ENCODE data around the gene ELK3. TPM values are rescaled to one million over a fixed set of nuclear protein-coding genes. Genes with fewer than 3 reads are reported as not detected.

ELK3 gene
- total RNA-seq, 2 experiments from 2014 or later: 7.7 TPM

DNA sequence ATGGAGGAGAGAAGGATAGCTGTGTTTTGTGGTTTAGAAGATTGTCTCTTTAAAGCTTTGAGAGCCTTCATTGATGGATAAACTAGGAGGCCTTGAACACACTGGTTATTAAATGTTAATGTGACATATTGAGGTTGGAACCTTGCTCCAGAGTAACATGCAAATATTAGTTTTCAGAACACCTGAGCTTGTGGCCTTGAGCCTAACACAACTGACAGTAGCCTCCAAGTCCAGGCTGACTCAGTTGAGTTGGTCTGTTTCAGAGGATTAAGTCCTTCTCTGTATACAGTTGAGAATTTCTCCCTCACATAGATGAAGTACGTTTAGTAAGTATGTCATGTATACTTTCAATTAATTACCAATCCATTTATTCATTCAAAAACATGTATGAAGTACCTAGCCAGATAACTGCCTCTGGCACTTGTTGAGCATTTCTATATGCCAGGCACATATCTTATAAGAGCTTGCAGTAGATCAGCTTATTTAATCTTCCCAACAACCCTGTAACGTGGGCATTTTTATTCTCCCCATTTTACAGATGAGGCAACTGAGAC lies 63.5 kb downstream of the ELK3 start:
- DNase-seq: no peak
- Mint-ChIP-seq H3K4me1 (ENCODE audit: low read depth) (peaks cover 11% of the 10 kb centered on the region), H3K36me3 (ENCODE audit: low read depth) (peaks cover 27% of the 10 kb centered on the region), H3K9me3 (no peaks in the 10 kb centered on the region), H3K27me3 (no peaks in the 10 kb centered on the region), H3K27ac (peak overlapping the region; percentile 61), H3K4me3 (no peak overlapping the region)
- TF ChIP-seq CTCF (IDR thresholded peaks at IDR 0.05): no peak
- CTCF ChIA-PET: interaction anchor here (0.6 to 1.8 kb wide), 4 partner anchors 11 to 259 kb away, joined by 3 to 6 read pairs (median 4); no protein-coding TSS in a partner anchor
- ATAC-seq: no peak
- intact Hi-C loops (cut with micrococcal nuclease): no loop called here
- POLR2A ChIA-PET: interaction anchor here (1.3 to 1.5 kb wide), 2 partner anchors 9 to 142 kb away, joined by 3 to 4 read pairs; partner anchors contain the start of gene CDK17

GRCh38 chr12:96258104-96258961 lies 64.2 kb downstream of the ELK3 start:
- intact Hi-C loops (cut with micrococcal nuclease): no loop called here
- CTCF ChIA-PET: interaction anchor here (0.6 to 1.8 kb wide), 4 partner anchors 10 to 258 kb away, joined by 3 to 6 read pairs (median 4); no protein-coding TSS in a partner anchor
- peaks cover 28% of the 10 kb centered on the region for H3K36me3 Mint-ChIP-seq (ENCODE audit: low read depth)
- TF ChIP-seq CTCF (IDR thresholded peaks at IDR 0.05): no peak
- H3K4me1 Mint-ChIP-seq (ENCODE audit: low read depth): peaks cover 11% of the 10 kb centered on the region
- no peaks in the 10 kb centered on the region for H3K27me3 Mint-ChIP-seq
- peak overlapping the region; percentile 61 for H3K27ac Mint-ChIP-seq
- DNase-seq: peak; percentile 63
- H3K9me3 Mint-ChIP-seq: no peaks in the 10 kb centered on the region
- ATAC-seq: peak; percentile 79
- POLR2A ChIA-PET: interaction anchor here (1.3 to 1.5 kb wide), 2 partner anchors 9 to 141 kb away, joined by 3 to 4 read pairs; partner anchors contain the start of gene CDK17
- H3K4me3 Mint-ChIP-seq: no peak overlapping the region

DNA sequence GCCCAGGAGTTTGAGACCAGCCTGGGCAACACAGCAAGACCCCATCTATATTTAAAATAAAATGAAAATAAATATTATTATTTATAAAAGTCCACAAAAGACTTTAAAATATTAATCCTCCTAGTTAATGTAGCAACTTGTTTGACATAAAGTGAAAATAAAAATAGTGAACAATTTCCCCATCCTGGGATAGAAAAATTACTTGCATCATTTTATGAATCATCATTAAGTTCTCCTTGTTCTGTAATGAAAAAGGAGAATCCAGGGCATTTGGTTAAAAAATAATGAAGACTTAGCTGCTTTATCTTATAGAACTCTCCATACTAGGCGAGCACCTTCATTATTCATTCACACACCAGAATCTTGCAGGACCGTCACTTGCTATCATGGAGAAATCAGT lies 66.1 kb downstream of the ELK3 start:
- intact Hi-C loops (cut with micrococcal nuclease): no loop called here
- H3K4me3 Mint-ChIP-seq: no peak overlapping the region
- no peaks in the 10 kb centered on the region for H3K27me3 Mint-ChIP-seq
- no peak overlapping the region for H3K27ac Mint-ChIP-seq
- ChIA-PET POLR2A (no interaction called here), CTCF (interaction anchor here (0.8 kb wide), 1 partner anchor 50 kb away, joined by 3 read pairs; no protein-coding TSS in a partner anchor)
- peaks cover 6% of the 10 kb centered on the region for H3K4me1 Mint-ChIP-seq (ENCODE audit: low read depth)
- no peaks in the 10 kb centered on the region for H3K9me3 Mint-ChIP-seq
- peaks cover 35% of the 10 kb centered on the region for H3K36me3 Mint-ChIP-seq (ENCODE audit: low read depth)
- ATAC-seq (no peak), DNase-seq (no peak)
- TF ChIP-seq CTCF (IDR thresholded peaks at IDR 0.05): no peak

- TF ChIP-seq CTCF (IDR thresholded peaks at IDR 0.05): no peak
These were observed 66.5 kb downstream of the ELK3 start for GRCh38 chr12:96260644-96261043.

DNA sequence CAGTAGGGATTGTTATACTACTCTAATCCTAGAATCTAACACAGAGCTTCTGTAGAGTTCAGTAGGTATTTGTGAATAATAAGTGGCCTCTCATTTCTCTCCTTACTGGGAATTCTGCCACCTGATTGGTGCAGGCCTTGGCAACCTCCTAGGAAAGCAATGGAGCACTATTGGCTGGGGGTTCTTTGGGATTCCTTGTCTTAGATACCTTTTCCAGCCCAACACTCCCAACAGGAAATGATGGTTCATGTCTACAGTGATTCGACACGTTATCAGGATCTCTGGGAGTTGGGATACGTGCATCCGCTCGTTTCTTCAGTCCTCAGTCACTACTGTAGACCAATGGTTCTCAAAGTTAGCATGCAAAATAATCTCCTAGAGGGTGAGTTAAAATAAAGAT lies 67.4 kb downstream of the ELK3 start:
- intact Hi-C loops (cut with micrococcal nuclease): no loop called here
- Mint-ChIP-seq H3K9me3 (no peaks in the 10 kb centered on the region), H3K27me3 (no peaks in the 10 kb centered on the region), H3K4me1 (ENCODE audit: low read depth) (peaks cover 6% of the 10 kb centered on the region), H3K4me3 (no peak overlapping the region), H3K27ac (no peak overlapping the region), H3K36me3 (ENCODE audit: low read depth) (peaks cover 35% of the 10 kb centered on the region)
- ChIA-PET CTCF (interaction anchor here (0.6 to 1.0 kb wide), 2 partner anchors 46 to 255 kb away, joined by 3 read pairs; no protein-coding TSS in a partner anchor), POLR2A (no interaction called here)
- no peak for DNase-seq
- ATAC-seq: no peak
- TF ChIP-seq CTCF (IDR thresholded peaks at IDR 0.05): no peak

More at GRCh38 chr12:96260644-96261043, 66.5 kb downstream of the ELK3 start:
- intact Hi-C loops (cut with micrococcal nuclease): no loop called here
- CTCF ChIA-PET: no interaction called here
- POLR2A ChIA-PET: no interaction called here
- no peak for ATAC-seq
- DNase-seq: no peak
- Mint-ChIP-seq H3K4me3 (no peak overlapping the region), H3K27me3 (no peaks in the 10 kb centered on the region), H3K36me3 (ENCODE audit: low read depth) (peaks cover 35% of the 10 kb centered on the region), H3K27ac (peak overlapping the region; percentile 24), H3K9me3 (no peaks in the 10 kb centered on the region), H3K4me1 (ENCODE audit: low read depth) (peaks cover 6% of the 10 kb centered on the region)

Data from activated CD8-positive, alpha-beta T cell treated with anti-CD3 and anti-CD28 coated beads for 36 hours (primary cell).